NOMO-1 treated with dmso at 0.1 percent for 144 hours (cell line): Measurements from ENCODE around the gene NGFR.
"Not testable (repeated sequence)": the region's sequence is repeated elsewhere in the genome, so short reads cannot be mapped to it uniquely, and the experiment has no call there.

ENCODE experiments used
- DNase-seq: peaks from one replicate; lab custom pipeline; 2025; ENCODE audit not compliant: unreplicated experiment; lab: John Stamatoyannopoulos, UW

Gene NGFR

DNA sequence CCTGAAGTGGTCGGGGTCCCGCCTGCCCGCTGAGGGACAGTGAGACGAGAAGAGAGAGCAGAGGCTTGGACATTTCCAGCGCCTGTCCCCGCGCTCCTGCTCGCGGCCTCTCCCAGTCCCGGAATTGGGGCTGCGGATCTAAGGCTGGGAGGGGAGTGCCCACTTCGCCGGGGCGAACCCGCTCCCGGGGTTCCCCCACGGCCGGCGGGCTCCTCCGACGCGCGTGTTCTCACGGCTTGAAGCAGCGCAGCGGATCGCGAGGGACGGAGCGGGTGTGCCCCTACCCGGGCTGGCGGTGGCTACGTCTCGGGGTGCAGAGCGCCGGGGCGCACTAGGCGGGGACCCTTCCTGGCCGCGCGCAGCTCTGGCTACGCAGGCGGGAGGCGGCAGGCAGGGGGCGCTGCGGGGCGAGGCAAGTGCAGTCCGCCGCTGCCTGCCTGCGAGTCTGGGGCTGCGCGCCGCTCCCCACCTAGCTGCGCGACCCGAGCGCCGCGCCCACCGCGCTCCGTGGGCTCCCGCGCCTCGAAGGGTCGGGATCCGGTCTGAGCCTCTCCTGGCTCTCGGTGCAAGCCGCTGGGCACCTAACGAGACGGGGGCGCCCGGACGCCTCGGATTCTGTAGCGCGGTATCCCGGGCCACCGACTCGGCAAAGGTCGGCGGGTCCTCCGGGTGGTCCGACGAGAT lies 1.2 kb downstream of the NGFR start:
- peak; percentile 10 for DNase-seq

GRCh38 chr17:49496867-49497147 lies 1.7 kb downstream of the NGFR start:
- DNase-seq, result no peak

DNA sequence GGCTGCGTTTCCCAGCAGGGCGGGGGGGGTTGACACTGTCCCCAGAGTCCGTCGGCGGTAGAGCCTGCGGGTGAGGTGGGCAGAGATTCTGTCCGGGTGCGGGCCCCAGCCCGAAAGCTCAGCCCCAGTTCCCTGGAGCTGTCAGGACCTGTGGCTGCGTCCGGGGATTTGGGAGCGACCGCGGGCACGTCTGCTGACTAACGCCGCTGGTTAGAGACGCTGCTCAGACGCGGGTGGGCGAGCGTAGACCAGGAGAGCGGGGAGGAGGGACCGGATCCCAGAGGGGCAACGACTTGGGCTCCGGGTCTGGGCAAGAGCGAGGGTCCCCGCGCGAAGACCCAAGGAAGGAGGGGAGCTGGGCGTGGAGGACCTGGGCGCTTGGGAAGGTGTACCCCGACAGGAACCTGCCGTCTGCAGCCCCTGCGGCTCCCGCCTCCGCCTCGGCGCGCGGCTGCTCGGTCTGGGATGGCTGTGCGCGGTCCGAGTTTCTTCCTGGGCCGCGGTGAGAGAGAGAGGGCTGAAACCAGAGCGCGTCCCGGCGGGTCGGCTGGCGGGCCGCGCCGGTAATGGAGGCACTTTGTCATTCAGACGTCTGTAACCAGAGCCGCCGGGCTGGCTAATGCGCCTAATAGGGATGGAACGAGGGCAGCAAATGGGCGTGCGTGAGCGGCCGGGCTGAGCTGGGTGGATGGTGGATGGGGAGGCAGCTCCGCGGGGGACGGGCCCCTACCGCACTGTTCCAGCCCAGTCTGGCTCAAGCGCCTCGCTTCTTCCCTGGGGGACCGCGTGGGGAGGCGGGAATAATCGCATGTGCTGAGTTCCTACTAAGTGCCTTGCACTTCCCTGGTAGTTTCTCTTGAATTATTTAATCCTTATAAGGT lies 2.3 kb downstream of the NGFR start:
- peak; percentile 17 for DNase-seq

- no peak for DNase-seq
These were observed 3.0 kb downstream of the NGFR start for GRCh38 chr17:49498029-49498615.

GRCh38 chr17:49501496-49501895 lies 6.4 kb downstream of the NGFR start:
- no peak for DNase-seq

DNA sequence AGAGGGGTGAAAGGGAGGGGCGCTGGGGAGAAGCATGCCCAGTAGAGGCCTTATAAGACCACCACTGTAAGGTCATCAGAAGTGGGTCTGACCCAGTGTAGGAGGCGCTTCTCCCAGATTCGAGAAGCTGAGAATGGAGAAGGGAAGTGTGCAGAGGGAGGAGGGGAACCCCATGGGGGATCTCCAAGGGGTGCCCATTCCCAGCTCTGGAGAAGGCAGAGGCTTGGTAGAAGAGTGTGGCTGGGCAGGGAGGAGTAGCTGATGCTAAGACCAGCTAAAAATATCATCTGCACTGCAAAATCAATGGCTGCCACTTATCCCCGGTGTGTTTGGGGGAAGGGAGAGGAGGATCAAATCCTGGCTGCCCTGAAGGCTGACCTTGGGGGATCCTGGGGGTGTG lies 7.2 kb downstream of the NGFR start:
- no peak for DNase-seq

DNA sequence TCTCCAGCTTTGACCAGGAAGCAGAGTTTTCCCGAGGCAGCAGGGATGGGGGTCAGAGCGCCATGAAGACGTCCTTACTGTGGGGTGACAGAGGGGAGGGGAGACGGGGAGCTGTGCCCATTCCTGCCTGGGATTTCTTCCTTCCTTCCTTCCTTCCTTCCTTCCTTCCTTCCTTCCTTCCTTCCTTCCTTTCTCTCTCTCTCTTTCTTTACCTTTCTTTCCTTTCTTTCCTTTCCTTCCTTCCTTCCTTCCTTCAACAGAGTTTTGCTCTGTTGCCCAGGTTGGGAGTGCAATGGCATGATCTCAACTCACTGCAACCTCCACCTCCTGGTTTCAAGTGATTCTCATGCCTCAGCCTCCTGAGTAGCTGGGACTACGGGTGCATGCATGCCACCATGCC lies 7.6 kb downstream of the NGFR start:
- DNase-seq, result not testable (repeated sequence)

GRCh38 chr17:49504369-49504768 lies 9.3 kb downstream of the NGFR start:
- no peak for DNase-seq

DNA sequence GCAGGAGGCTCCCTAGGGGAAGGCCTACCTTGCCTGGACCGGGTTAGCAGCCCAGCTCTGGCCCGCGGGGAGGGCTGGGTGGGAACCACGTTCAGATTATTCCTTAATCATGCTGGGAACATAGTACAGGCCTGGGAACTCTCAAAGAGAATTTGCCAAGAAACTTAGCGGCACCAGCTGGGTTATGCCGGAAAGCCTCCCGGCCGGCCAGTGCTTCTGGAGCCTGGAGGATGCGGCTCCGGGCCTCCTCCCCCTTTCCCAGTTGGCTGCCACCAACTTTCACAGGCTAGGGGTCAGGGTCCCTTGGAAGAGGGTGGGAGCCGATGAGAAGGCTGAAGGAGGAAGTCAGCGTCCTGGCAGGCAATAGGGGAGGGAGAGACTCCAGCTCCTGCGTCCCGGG lies 10.8 kb downstream of the NGFR start:
- DNase-seq, result no peak

GRCh38 chr17:49506282-49506681 lies 11.2 kb downstream of the NGFR start:
- DNase-seq, result no peak

DNA sequence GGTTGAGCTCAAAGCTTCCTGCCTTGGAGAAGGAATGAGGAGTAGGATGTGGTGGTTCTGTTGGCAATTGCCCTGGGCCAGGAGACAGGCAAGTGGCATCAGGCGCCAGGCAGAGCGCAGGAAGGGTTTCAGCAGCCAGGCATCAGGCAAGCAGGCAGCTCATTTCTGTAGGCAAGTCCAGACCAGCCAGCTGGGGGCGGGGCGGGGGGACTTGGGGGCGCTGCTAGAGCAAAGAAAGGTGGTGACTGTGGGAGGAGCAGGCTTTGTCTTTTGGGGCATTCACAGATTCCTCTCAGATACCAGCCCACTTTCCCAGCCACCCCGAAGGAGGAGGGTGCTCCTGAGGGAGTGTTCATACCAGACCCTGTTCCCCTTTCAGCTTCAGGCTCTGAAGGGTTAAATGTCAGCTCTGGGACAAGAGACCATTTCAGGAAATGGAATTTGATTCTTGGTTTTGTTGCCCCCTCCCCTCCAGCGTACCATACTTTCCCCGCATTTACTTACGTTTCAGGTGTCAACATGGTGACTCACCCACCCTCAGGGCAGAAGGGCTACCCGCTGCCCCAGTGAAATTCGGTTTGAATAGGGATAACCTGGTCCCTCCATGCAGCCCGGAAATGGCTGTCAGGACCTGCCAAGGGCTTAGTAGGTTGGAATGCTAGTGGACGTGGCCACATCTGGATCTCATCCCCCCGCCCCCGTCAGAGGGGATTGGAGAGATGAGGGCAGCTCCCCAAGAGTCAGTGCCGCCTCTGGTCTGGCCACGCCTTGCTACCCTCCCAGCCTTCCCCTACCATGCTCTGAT lies 13.2 kb downstream of the NGFR start:
- DNase-seq, result no peak

DNA sequence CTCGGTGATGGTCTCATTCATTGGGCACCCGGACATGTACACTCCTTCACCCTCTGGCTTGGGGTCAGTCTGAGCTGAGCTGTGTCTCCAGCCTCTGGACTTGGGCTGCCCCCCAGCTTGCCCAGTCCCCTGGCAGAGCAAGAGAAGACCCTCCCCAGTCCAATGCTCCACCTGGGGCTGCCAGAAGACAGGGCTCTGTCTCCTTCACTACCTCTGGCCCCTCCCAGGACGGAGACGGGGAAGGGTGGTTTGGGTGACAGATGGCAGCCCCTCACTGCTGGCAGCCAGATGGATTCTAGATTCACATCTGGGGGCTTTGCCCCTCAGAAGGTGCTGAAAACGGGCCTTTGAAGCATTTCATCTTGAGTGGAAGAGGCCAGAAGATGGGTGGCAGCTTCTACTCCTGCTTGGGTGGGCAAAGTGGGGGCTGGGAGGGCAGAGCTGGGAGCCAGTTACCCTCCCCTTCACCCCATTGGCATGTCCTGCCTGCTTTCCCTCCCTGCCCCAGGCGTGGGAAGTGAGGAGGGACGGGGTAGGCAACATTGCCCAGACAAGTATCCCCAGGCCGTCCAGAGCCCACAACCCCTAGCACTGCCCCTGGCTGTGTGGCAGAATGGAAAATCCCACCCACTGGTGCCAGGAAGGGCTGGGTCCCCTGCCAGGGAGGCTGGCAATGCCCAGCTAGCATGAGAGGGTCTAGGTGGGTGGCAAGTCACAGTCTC lies 13.9 kb downstream of the NGFR start:
- DNase-seq, result no peak

- no peak for DNase-seq
These were observed 14.5 kb downstream of the NGFR start for GRCh38 chr17:49509588-49509917.

DNA sequence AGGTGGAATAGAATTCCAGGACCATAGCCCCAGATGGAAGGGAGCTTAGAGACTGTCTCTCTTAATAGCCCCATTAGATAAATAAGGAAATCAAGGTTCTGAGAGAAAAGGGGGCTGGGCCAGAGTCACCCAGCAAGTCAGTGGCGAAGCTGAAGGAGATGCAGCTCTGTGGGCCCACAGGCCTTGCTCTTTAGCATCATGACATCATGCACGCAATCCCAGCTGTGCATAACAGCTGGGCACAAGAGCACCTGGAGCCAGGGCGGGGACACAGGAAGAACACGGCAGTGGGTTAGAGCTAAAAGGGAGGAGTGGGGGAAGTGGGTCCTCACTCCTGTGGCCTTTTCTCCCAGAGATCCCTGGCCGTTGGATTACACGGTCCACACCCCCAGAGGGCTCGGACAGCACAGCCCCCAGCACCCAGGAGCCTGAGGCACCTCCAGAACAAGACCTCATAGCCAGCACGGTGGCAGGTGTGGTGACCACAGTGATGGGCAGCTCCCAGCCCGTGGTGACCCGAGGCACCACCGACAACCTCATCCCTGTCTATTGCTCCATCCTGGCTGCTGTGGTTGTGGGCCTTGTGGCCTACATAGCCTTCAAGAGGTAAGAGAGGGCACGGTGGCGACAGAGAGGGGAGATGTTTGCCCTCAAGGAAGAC lies 15.1 kb downstream of the NGFR start:
- DNase-seq, result no peak

- DNase-seq, result no peak
These were observed 15.6 kb downstream of the NGFR start for GRCh38 chr17:49510720-49511110.

DNA sequence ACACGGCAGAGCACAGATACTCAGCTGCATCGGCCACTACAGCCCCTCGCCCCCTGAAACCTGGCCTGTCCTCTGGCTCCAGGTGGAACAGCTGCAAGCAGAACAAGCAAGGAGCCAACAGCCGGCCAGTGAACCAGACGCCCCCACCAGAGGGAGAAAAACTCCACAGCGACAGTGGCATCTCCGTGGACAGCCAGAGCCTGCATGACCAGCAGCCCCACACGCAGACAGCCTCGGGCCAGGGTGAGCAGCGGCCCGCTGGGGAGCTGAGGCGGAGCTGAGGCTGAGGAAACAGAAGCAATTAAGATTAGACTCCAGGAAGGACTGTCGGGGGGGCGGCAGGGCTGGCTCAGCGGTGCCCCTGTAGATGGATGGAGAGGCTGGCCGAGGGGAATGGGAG lies 16.7 kb downstream of the NGFR start:
- no peak for DNase-seq

- DNase-seq, result no peak
These were observed 17.4 kb downstream of the NGFR start for GRCh38 chr17:49512296-49513043.

GRCh38 chr17:49513044-49513395 lies 17.9 kb downstream of the NGFR start:
- no peak for DNase-seq

- DNase-seq, result no peak
These were observed 18.5 kb downstream of the NGFR start for GRCh38 chr17:49513641-49514040.
